ENCODE results near the gene SPATA2L.

The SPATA2L gene

DNA sequence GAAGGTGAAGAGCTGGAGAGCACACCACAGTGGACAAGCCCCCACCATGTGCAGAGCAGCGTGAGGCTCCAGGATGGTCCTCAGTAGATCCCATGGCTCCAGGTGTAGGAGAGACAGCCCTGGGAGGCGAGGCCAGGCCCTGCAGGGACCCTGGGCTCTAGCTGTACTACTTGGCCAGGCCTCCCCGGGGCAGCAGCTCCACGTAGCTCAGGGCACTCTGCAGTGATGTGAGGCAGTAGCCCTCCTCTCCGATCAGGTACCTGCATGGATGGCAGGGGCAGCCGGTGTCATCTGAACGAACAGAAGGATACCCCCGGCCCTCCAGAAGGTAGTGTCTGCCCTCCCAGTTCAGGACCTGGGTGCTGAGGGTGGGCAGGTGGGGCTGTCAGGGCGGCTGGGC lies 6.2 kb upstream of the SPATA2L start:
- Histone ChIP-seq H3K27me3 (ENCODE audit: insufficient read depth, low read depth) (no peaks in the 10 kb centered on the region), H3K36me3 (ENCODE audit: insufficient read depth) (no peaks in the 10 kb centered on the region), H3K4me3 (IDR thresholded peaks at IDR 0.05; ENCODE audit: insufficient read depth, low read depth, low read length) (no peak overlapping the region), H3K79me2 (ENCODE audit: insufficient read depth, low read depth) (peaks cover 10% of the 10 kb centered on the region), H3K27ac (no peak overlapping the region), H3K9ac (no peak overlapping the region), H3K4me2 (no peak overlapping the region), H4K20me1 (ENCODE audit: insufficient read depth) (no peaks in the 10 kb centered on the region), H2AFZ (ENCODE audit: low read depth) (no peak overlapping the region), H3K4me1 (ENCODE audit: low read depth, poor library complexity, severe bottlenecking) (peaks cover 14% of the 10 kb centered on the region)
- TF ChIP-seq, protein P1, sequence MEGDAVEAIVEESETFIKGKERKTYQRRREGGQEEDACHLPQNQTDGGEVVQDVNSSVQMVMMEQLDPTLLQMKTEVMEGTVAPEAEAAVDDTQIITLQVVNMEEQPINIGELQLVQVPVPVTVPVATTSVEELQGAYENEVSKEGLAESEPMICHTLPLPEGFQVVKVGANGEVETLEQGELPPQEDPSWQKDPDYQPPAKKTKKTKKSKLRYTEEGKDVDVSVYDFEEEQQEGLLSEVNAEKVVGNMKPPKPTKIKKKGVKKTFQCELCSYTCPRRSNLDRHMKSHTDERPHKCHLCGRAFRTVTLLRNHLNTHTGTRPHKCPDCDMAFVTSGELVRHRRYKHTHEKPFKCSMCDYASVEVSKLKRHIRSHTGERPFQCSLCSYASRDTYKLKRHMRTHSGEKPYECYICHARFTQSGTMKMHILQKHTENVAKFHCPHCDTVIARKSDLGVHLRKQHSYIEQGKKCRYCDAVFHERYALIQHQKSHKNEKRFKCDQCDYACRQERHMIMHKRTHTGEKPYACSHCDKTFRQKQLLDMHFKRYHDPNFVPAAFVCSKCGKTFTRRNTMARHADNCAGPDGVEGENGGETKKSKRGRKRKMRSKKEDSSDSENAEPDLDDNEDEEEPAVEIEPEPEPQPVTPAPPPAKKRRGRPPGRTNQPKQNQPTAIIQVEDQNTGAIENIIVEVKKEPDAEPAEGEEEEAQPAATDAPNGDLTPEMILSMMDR (conservative IDR thresholded peaks at IDR 0.05; ENCODE audit: low read depth, low read length): no peak

DNA sequence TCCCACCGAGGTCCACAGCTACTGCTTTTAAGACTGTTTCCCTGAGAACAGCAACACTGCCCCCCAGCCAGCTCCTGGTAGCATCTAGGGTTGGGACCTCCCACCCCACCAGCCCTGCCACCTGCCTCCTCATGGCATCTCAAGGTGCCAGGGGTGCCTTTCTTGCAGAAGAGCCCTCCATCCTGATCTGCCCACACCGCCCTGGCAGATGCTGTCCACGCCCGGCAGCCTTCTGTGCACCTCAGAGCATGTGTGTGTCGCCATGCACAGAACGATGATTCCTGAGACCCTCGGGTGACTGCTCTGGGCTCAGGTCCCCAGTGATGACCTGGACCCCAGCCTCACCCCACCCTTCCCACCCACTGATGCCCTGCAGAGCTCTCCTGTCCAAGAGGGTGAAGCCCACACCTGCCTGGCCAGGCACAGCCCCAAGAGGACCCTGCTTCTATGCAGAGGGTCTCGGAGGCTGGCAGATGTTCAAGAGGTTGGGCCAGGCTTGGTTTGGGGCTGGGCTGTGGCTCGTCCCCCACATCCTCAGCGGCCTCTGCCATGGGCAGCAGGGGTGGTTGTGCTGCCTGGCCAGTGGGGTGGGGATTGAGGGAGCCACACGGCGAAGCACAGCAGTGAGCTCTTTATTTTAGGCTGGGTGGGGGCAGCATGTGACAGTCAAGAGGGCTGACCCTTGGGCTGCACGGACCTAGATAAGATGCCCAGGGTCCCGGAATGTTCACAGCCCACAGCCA lies 5.2 kb upstream of the SPATA2L start:
- H3K9ac ChIP-seq: no peak overlapping the region
- H3K27me3 ChIP-seq (ENCODE audit: insufficient read depth, low read depth): no peaks in the 10 kb centered on the region
- peaks cover 19% of the 10 kb centered on the region for H3K4me1 ChIP-seq (ENCODE audit: low read depth, poor library complexity, severe bottlenecking)
- peaks cover under 1% of the 10 kb centered on the region; the same call in 1 of the 2 replicates for H3K79me2 ChIP-seq (ENCODE audit: insufficient read depth, low read depth)
- H3K27ac ChIP-seq: no peak overlapping the region
- no peak overlapping the region for H3K4me3 ChIP-seq (IDR thresholded peaks at IDR 0.05; ENCODE audit: insufficient read depth, low read depth, low read length)
- peak overlapping the region; percentile 33; the same call in 1 of the 2 replicates for H3K4me2 ChIP-seq
- H4K20me1 ChIP-seq (ENCODE audit: insufficient read depth): no peaks in the 10 kb centered on the region
- peak overlapping the region; percentile 41; the same call in 1 of the 2 replicates for H2AFZ ChIP-seq (ENCODE audit: low read depth)
- TF ChIP-seq, protein P1 (conservative IDR thresholded peaks at IDR 0.05; ENCODE audit: low read depth, low read length): no peak
- H3K36me3 ChIP-seq (ENCODE audit: insufficient read depth): no peaks in the 10 kb centered on the region

DNA sequence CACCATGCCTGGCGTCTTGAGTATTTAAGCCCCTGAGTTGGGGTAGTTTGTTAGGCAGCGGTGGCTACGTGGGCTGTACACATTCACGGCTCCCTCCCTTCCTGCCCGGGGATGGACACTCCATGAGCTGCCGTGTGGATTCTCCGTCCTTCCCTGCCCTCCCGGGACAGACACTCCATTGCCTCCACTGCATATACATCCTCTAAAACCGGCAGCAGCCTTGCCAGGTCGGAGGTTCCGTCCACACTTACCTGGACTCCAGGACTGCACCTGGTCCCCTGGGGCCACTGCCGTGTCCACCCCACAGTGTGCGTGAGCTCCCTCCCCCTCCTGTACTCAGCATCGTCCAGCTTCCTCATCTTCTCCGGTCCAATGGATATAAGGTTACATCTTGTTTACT lies 3.5 kb upstream of the SPATA2L start:
- no peaks in the 10 kb centered on the region for H3K36me3 ChIP-seq (ENCODE audit: insufficient read depth)
- peak overlapping the region; percentile 33; the same call in 1 of the 2 replicates for H3K4me2 ChIP-seq
- no peak overlapping the region for H3K4me3 ChIP-seq (IDR thresholded peaks at IDR 0.05; ENCODE audit: insufficient read depth, low read depth, low read length)
- no peak overlapping the region for H3K27ac ChIP-seq
- no peaks in the 10 kb centered on the region for H3K79me2 ChIP-seq (ENCODE audit: insufficient read depth, low read depth)
- TF ChIP-seq, protein P1 (conservative IDR thresholded peaks at IDR 0.05; ENCODE audit: low read depth, low read length): no peak
- peaks cover 24% of the 10 kb centered on the region for H3K4me1 ChIP-seq (ENCODE audit: low read depth, poor library complexity, severe bottlenecking)
- no peak overlapping the region for H2AFZ ChIP-seq (ENCODE audit: low read depth)
- no peaks in the 10 kb centered on the region for H4K20me1 ChIP-seq (ENCODE audit: insufficient read depth)
- no peaks in the 10 kb centered on the region for H3K27me3 ChIP-seq (ENCODE audit: insufficient read depth, low read depth)
- no peak overlapping the region for H3K9ac ChIP-seq

DNA sequence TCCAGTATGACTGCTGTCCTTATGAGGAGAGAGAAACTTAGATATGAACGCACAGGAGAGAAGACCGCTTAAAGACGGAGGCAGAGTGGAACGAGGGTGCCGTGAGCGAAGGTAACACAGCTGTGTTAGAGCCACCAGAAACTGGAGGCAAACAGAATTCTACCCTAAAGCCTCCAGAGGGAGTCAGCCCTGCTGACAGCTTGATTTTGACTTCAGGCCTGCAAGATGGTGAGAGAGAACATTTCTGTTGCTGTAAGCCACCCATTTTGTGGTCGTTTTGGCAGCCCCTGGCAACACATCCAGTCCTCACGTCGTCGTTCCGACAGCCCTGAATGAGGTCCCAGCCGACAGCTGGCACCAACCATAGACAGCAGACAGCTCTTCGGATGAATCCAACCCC lies 2.8 kb upstream of the SPATA2L start:
- no peak overlapping the region for H3K27ac ChIP-seq
- peaks cover 29% of the 10 kb centered on the region for H3K4me1 ChIP-seq (ENCODE audit: low read depth, poor library complexity, severe bottlenecking)
- H4K20me1 ChIP-seq (ENCODE audit: insufficient read depth): no peaks in the 10 kb centered on the region
- no peaks in the 10 kb centered on the region for H3K79me2 ChIP-seq (ENCODE audit: insufficient read depth, low read depth)
- no peak overlapping the region for H2AFZ ChIP-seq (ENCODE audit: low read depth)
- no peak overlapping the region for H3K9ac ChIP-seq
- H3K27me3 ChIP-seq (ENCODE audit: insufficient read depth, low read depth): no peaks in the 10 kb centered on the region
- H3K36me3 ChIP-seq (ENCODE audit: insufficient read depth): no peaks in the 10 kb centered on the region
- H3K4me2 ChIP-seq: no peak overlapping the region
- TF ChIP-seq, protein P1 (conservative IDR thresholded peaks at IDR 0.05; ENCODE audit: low read depth, low read length): no peak
- no peak overlapping the region for H3K4me3 ChIP-seq (IDR thresholded peaks at IDR 0.05; ENCODE audit: insufficient read depth, low read depth, low read length)

All from KMS-11 (cell line).